Breast epithelium (tissue), 3 donors: Measurements from ENCODE around the gene CBX2.

ENCODE experiments used
- POLR2A ChIP-seq: fragments of 450-650 bp; IDR thresholded peaks from one replicate; pipeline ENCODE4 v1.6.1; 2016; ENCODE audit warnings: antibody characterized with exemption, mild to moderate bottlenecking, moderate library complexity
- TF ChIP-seq, protein P1 (sequence below), 3 donors: fragments of 450-650 bp; IDR thresholded peaks; one replicate each; pipeline ENCODE4 v1.5.1; 2016 to 2017; ENCODE audit warnings: antibody characterized with exemption in 3 of 3, mild to moderate bottlenecking in 3 of 3, moderate library complexity in 3 of 3

DNA sequence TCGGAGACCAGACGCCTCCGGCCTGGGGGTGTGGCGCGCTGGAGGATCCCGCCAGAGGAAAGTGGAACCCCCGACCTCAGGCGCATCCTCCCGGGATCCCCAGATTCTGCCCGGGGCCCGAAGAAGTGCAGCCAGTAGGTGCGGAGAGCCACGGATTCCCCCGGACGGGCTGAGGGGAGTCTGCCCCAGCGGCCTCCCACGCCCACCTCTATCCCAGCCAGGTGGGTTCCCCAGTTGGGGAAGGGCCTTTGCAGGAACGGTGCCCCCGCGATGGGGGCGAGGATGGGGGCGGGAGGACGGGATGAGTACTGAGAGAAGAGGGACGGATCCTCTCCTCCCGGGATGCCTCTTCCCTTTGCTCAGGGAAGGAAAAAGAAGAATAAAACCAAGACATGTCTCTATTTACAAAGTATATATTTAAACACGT lies 13.8 kb downstream of the CBX2 start:
- TF ChIP-seq, protein P1, sequence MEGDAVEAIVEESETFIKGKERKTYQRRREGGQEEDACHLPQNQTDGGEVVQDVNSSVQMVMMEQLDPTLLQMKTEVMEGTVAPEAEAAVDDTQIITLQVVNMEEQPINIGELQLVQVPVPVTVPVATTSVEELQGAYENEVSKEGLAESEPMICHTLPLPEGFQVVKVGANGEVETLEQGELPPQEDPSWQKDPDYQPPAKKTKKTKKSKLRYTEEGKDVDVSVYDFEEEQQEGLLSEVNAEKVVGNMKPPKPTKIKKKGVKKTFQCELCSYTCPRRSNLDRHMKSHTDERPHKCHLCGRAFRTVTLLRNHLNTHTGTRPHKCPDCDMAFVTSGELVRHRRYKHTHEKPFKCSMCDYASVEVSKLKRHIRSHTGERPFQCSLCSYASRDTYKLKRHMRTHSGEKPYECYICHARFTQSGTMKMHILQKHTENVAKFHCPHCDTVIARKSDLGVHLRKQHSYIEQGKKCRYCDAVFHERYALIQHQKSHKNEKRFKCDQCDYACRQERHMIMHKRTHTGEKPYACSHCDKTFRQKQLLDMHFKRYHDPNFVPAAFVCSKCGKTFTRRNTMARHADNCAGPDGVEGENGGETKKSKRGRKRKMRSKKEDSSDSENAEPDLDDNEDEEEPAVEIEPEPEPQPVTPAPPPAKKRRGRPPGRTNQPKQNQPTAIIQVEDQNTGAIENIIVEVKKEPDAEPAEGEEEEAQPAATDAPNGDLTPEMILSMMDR (IDR thresholded peaks at IDR 0.05), result no peak
- TF ChIP-seq POLR2A, result no peak
